HUES6 (cell line): ENCODE data around the gene DNAJB2.
A peak's percentile ranks its signal among the peaks of the same experiment; 100 is the strongest.

Experiments used
- H3K27ac ChIP-seq: 2 replicates; pipeline ENCODE4 v1.7.0; 2013; ENCODE audit warnings: low read depth, mild to moderate bottlenecking, low read length, inconsistent platforms
- H3K27me3 ChIP-seq: 2 replicates; pipeline ENCODE4 v1.6.1; 2013; ENCODE audit warnings: low read length; ENCODE audit not compliant: control insufficient read depth, insufficient read depth
- H3K36me3 ChIP-seq: 2 replicates; pipeline ENCODE4 v1.6.1; 2013; ENCODE audit warnings: low read length; ENCODE audit not compliant: control insufficient read depth, insufficient read depth
- H3K4me1 ChIP-seq: 2 replicates; pipeline ENCODE4 v1.6.1; 2013; ENCODE audit warnings: low read length; ENCODE audit not compliant: control insufficient read depth, insufficient read depth
- H3K4me3 ChIP-seq: 2 replicates; pipeline ENCODE4 v1.5.1; 2013; ENCODE audit warnings: low read depth, low read length
- H3K9ac ChIP-seq: one replicate; pipeline ENCODE4 v1.6.1; 2013; ENCODE audit warnings: mild to moderate bottlenecking, low read length
- H3K9me3 ChIP-seq: 2 replicates; pipeline ENCODE4 v1.6.1; 2013; ENCODE audit warnings: low read depth, low read length; ENCODE audit not compliant: control insufficient read depth, insufficient read depth

Gene DNAJB2

DNA sequence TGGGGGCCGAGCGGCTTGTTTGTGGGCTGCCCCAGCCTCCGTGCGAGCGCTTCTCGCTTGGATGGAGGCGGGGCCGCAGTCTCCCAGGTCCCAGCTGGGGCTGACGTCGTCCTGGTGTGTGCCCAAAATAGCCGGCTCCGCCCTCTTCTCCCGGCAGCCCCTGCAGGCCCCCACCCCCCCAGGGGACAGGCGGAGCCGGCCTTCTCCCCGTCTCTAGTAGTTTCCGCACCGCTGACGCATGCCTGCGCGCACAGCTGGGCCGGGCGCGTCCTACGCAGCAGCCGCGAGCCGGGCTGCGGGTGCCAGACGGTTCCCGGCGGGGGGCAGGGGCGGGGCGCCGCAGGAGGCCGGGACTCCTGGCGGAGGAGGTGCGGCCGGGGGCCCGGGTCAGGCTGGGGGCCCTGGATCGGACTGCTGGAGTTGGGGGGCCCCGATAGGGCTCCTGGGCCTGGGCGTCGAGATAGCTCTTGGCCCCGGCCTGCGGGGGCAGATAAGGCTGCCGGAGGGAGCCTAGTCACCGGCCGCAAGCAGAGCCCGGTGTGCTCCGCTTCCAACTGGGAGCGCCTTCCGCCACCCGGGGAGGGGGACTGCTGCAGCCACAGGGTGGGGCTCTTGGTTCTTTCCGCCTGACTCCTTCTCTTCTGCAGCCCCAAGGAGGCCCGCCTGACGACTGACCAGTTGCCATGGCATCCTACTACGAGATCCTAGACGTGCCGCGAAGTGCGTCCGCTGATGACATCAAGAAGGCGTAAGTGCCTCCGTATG lies at the start of gene DNAJB2:
TSS of gene DNAJB2 (plus strand) at position 216 of the 765 bp plus-strand sequence. CDS start at position 684, 468 bp downstream.
- Histone ChIP-seq H3K9ac (peak within 1 kb of the TSS; percentile 82), H3K4me3 (peak within 1 kb of the TSS; percentile 71), H3K27me3 (no peaks in the 10 kb centered on the region), H3K36me3 (peaks cover 17% of the 10 kb centered on the region), H3K4me1 (peaks cover 30% of the 10 kb centered on the region), H3K9me3 (no peaks in the 10 kb centered on the region), H3K27ac (peak within 1 kb of the TSS; percentile 83; the same call in 1 of the 2 replicates)

DNA sequence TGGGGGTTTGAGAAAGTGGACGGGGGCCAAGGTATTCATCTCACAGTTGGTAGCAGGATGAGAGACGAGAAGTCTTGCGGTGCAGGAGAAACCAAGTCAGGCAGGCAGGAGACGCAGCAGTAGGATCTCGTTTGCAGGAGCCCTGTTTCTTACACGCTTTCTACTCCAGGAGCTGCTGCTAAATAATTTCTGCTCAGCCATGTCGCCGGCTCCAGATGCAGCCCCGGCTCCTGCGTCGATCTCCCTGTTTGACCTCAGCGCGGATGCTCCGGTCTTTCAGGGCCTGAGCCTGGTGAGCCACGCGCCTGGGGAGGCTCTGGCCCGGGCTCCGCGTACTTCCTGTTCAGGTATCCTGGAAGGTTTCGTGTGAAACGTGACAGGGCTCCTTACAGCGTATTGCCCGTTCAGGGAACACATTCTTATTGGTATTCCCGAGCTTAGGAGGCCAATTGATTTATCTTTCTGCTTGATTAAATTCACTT lies 49.1 kb upstream of the DNAJB2 start:
- H3K36me3 ChIP-seq: peaks cover 52% of the 10 kb centered on the region
- peaks cover 11% of the 10 kb centered on the region; the same call in 1 of the 2 replicates for H3K4me1 ChIP-seq

DNA sequence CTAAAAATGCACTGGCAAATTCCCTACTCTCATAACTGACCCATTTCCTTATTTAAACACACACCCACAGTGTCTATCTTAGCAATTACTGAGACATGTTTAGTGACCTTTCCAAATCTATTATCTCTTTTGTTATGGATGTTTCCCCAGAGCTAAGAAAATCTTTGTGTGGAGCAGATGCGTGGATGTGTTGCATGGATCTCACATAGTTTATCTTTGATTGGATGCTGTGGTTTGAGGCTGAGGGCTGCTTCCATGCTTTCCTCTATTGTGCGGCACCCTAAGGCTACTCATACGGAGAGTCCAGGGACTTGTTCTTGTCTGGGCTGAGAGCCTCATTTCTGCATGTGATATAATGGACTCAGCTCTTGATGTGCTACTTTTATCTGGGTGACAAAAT lies 44.8 kb upstream of the DNAJB2 start:
- H3K4me1 ChIP-seq: 0 out of 2 replicates have a peak, but pooled peaks cover 3% of the 10 kb centered on the region
- H3K27ac ChIP-seq: no peak overlapping the region
- H3K9me3 ChIP-seq: no peaks in the 10 kb centered on the region
- no peak overlapping the region for H3K9ac ChIP-seq
- no peaks in the 10 kb centered on the region for H3K27me3 ChIP-seq
- H3K36me3 ChIP-seq: peaks cover 71% of the 10 kb centered on the region
- no peak overlapping the region for H3K4me3 ChIP-seq

More for the DNA sequence above, 49.1 kb upstream of the DNAJB2 start:
- Histone ChIP-seq H3K4me3 (peak overlapping the region; percentile 74), H3K9me3 (no peaks in the 10 kb centered on the region), H3K9ac (peak overlapping the region; percentile 72), H3K27ac (peak overlapping the region; percentile 8), H3K27me3 (no peaks in the 10 kb centered on the region)

DNA sequence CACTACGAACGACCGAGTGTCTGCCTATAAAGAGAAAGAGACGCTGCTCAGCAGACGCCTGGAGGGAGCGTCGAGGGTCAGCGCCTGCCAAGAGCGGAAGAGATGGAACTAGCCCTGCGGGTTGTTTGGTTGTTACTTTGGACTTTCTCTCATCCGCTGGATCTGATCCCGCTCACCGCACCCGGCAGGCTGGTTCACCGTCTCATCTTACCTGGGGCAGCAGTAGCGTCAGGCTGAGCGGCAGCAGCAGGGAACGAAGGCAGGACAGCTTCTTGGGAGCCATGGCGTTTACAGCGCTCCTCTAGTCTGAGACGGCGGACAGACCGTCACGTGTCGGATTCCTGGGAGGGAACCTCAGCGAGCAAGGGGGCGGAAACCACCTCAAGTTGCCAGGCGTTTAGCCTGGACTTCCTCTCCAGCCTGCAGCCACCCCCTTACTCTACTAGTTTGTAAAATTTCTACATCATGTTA lies 35.8 kb upstream of the DNAJB2 start:
- Histone ChIP-seq H3K27ac (no peak overlapping the region), H3K9ac (no peak overlapping the region), H3K9me3 (no peaks in the 10 kb centered on the region), H3K27me3 (no peaks in the 10 kb centered on the region), H3K4me1 (peaks cover 7% of the 10 kb centered on the region), H3K36me3 (peaks cover 19% of the 10 kb centered on the region), H3K4me3 (no peak overlapping the region)

DNA sequence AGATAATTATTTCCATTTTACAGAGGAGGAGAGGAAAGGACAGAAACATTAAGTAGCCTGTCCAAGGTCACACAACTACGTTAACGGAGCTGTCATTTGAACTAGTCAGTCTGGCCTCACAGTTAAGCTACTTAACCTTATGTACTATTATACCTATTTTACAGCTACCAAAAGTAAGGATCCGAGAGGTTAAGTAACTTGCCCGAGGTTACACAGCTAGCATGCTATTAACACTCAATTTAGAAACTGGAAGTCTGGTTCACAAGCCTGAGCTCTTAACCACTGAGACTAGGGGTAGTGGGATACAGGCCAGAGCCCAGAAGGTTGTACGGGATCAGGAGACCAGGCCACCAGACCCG lies 34.4 kb upstream of the DNAJB2 start:
- Histone ChIP-seq H3K9ac (peak overlapping the region; percentile 86), H3K9me3 (no peaks in the 10 kb centered on the region), H3K27ac (peak overlapping the region; percentile 68; the same call in 1 of the 2 replicates), H3K4me3 (peak overlapping the region; percentile 83), H3K4me1 (peaks cover 16% of the 10 kb centered on the region), H3K27me3 (no peaks in the 10 kb centered on the region), H3K36me3 (peaks cover 19% of the 10 kb centered on the region)

DNA sequence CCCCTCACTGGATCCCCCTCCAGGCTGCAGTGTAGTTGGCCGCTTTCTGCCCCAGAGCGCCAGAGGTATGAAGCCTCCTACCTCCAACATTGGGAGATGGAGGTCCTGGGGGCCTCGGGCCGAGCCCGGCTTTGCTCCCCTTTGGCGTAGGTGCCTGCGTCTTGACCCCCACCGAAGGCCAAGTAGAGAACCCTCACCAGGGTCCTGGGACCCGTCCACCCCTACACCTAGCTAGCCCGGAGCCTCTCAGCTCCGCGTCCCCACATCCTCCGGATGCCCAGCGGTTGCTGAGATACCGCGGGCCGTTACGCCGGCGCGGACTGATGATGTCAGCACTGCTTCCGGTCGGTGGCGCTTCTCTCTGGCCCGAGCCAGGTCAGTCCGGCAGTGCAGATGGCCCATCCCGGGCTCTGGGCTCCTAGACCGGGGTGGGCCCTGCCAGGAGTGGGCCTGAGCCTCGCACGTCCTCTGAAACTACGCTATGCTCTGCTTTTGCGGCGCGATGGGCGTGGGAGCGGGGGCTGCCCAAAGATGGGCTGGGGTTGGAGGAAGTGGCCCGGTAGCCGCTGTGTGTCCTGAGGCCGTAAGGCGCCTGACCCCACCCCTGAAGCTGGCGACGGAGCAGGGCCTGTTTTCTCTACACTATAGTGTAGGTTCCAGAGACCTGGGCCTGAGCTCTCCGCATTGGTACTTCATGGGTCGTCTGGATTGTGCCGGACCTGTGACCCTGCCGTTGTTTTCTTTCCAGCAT lies 33.8 kb upstream of the DNAJB2 start, which contains the start of the genes GLB1L and STK16:
TSS of gene GLB1L (minus strand) at position 297 of the 751 bp plus-strand sequence. CDS start 1,871 bp downstream, outside the sequence.
TSS of gene STK16 (plus strand) at position 332 of the 751 bp plus-strand sequence. CDS start 521 bp downstream, outside the sequence.
- Histone ChIP-seq H3K9ac (peak within 1 kb of the TSS; percentile 86), H3K4me1 (peaks cover 16% of the 10 kb centered on the region), H3K36me3 (peaks cover 21% of the 10 kb centered on the region), H3K27me3 (peaks cover under 1% of the 10 kb centered on the region; the same call in 1 of the 2 replicates), H3K4me3 (peak within 1 kb of the TSS; percentile 83), H3K9me3 (no peaks in the 10 kb centered on the region), H3K27ac (peak within 1 kb of the TSS; percentile 68)

DNA sequence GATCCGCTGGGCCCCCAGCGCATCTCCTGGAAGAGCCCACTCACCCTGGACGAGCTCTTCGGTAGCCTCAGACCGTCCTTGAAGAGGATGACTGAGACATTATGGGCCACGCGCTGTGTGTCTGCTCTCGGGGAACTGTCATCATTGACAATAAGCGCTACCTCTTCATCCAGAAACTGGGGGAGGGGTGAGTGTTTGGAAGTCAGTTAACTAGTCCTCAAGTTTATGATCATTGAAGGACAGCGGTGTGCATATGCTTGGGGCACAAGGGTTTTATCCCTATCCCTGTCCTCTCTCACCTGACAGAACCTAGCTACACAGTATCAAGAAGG lies 33.3 kb upstream of the DNAJB2 start:
- no peaks in the 10 kb centered on the region for H3K9me3 ChIP-seq
- peaks cover 16% of the 10 kb centered on the region for H3K4me1 ChIP-seq
- peak overlapping the region; percentile 83 for H3K4me3 ChIP-seq
- H3K9ac ChIP-seq: peak overlapping the region; percentile 86
- H3K27me3 ChIP-seq: peaks cover 4% of the 10 kb centered on the region; the same call in 1 of the 2 replicates
- peak overlapping the region; percentile 68; the same call in 1 of the 2 replicates for H3K27ac ChIP-seq
- H3K36me3 ChIP-seq: peaks cover 26% of the 10 kb centered on the region

DNA sequence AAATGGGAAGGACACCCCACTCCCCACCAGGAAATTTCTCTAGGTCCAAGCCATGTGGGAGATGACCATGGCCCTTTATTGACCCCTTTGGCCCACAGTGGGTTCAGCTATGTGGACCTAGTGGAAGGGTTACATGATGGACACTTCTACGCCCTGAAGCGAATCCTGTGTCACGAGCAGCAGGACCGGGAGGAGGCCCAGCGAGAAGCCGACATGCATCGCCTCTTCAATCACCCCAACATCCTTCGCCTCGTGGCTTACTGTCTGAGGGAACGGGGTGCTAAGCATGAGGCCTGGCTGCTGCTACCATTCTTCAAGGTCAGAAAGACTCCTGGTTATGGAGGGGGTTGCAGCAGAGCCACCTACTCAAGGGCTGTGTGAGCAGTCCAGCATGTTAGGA lies 32.6 kb upstream of the DNAJB2 start:
- H3K27ac ChIP-seq: no peak overlapping the region
- H3K9ac ChIP-seq: no peak overlapping the region
- no peak overlapping the region for H3K4me3 ChIP-seq
- peaks cover 11% of the 10 kb centered on the region for H3K27me3 ChIP-seq
- no peaks in the 10 kb centered on the region for H3K9me3 ChIP-seq
- peaks cover 16% of the 10 kb centered on the region for H3K4me1 ChIP-seq
- peaks cover 26% of the 10 kb centered on the region for H3K36me3 ChIP-seq

DNA sequence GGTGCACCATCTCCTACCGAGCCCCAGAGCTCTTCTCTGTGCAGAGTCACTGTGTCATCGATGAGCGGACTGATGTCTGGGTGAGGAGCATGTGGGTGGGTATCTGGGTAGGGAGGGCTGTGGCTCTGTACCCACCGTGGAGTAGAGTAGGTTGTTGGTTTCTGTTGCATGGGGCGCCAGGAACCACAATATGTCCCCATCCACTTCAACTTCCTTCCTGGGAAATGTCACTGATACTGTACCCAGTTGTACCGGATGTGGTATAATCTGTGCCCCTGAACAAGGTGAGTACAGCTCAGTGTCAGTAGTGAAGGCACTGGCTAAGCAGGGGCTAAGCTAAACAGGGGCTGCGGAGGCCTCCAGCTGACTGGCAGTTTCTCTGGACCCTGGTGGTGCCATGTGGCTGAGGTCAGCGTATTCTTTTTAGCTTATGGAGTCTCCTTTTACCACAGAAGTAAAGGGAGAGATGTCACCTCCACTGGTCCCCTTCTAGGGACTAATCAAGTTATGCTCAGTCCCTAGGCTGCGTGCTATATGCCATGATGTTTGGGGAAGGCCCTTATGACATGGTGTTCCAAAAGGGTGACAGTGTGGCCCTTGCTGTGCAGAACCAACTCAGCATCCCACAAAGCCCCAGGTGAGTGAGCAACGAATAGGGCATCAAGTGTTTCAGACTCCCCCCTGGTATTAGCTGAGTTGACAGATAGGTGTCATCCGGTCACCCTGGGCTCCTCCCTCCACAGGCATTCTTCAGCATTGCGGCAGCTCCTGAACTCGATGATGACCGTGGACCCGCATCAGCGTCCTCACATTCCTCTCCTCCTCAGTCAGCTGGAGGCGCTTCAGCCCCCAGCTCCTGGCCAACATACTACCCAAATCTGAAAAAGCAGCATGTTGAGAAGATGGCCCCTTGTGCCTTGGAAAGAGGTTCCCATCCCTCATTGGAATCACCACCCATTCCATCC lies 31.2 kb upstream of the DNAJB2 start:
- Histone ChIP-seq H3K27me3 (peaks cover 25% of the 10 kb centered on the region), H3K36me3 (peaks cover 26% of the 10 kb centered on the region), H3K9ac (no peak overlapping the region), H3K4me1 (peaks cover 28% of the 10 kb centered on the region), H3K4me3 (no peak overlapping the region), H3K27ac (no peak overlapping the region), H3K9me3 (no peaks in the 10 kb centered on the region)

DNA sequence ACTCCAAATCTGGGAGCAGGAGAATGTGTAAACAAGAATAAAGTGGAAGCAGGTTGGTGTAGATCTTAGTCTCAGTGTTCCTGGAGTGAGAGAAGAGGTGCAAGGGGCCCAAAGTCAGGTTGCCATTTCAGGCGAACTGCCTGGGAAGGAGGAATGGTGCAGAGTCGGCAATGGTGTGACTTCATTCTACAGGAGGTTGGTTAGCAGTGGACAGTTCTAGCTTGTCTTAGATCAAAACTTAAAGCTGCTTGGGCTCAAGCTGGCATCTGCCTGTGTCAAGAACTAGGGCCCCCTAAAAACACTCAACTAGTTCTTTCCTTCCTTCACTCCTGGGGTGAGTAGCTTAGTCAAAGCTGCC lies 30.3 kb upstream of the DNAJB2 start:
- Histone ChIP-seq H3K9ac (no peak overlapping the region), H3K36me3 (peaks cover 26% of the 10 kb centered on the region), H3K4me3 (no peak overlapping the region), H3K4me1 (peaks cover 28% of the 10 kb centered on the region), H3K27ac (no peak overlapping the region), H3K27me3 (peaks cover 34% of the 10 kb centered on the region), H3K9me3 (no peaks in the 10 kb centered on the region)
